ENCODE results near the gene HELZ. TPM values are rescaled to one million over a fixed set of nuclear protein-coding genes. Genes with fewer than 3 reads are reported as not detected.

Gene HELZ
- total RNA-seq, 1 experiment from 2014 or later: 40.5 TPM

DNA sequence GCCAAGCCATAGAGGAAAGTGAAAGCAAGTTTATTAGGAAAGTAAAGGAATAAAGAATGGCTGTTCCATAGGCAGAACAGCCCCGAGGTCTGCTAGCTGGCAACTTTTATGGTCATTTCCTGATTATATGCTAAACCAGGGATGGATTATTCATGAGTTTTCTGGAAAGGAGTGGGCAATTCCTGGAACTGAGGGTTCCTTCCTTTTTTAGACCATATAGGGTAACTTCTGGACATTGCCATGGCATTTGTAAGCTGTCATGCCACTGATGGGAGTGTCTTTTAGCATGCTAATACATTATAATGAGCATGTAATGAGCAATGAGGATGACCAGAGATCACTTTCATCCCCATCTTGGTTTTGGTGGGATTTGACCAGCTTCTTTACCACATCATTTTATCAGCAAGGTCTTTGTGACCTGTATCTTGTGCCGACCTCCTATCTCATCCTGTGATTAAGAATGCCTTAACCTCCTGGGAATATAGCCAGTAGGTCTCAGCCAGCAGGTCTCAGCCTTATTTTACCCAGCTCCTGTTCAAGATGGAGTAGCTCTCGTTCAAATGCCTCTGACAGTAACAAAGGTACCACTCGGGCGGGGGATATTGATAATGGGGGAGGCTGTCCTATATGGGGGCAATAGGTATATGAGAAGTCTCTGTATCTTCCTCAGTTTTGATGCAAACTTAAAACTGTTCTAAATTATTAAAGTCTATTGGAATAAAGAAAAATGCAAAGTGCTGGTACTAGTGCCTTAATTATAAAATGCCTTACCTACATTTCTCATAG, 38.9 kb upstream of the HELZ start:
- ATAC-seq (no peak), DNase-seq (ENCODE audit: low read depth, low spot score) (no peak)
- RAD21 ChIA-PET (ENCODE audit: low non-redundant PET in 1 of 2, low total read pairs in 2 of 2, uncharacterized antibody in 2 of 2, unreplicated experiment in 2 of 2): no interaction called here
- Histone ChIP-seq H3K9me2 (ENCODE audit: insufficient read depth) (no peaks in the 10 kb centered on the region), H3K4me3 (replicated peaks in 1 of 2; ENCODE audit: low read depth in 1 of 2, low read length in 2 of 2) (no peak overlapping the region), H3K27me3 (ENCODE audit: insufficient read depth, low read length) (no peaks in the 10 kb centered on the region), H3K4me1 (ENCODE audit: control insufficient read depth in 1 of 2, insufficient read depth in 2 of 2, low read length in 2 of 2) (peaks cover 3 to 22% of the 10 kb centered on the region in 2 experiments; a peak in 3 of 4 replicates), H3K79me2 (ENCODE audit: insufficient read depth, low read length) (no peaks in the 10 kb centered on the region), H3K27ac (ENCODE audit: low read depth, low read length) (no peak overlapping the region), H3K9ac (ENCODE audit: low read length) (no peak overlapping the region), H3K4me2 (ENCODE audit: low read length) (no peak overlapping the region), H4K20me1 (ENCODE audit: insufficient read depth) (no peaks in the 10 kb centered on the region), H3K36me3 (ENCODE audit: control insufficient read depth in 1 of 2, insufficient read depth in 2 of 2, low read length in 2 of 2) (no peaks in the 10 kb centered on the region), H2AFZ (ENCODE audit: low read depth, low read length, poor library complexity, severe bottlenecking) (no peak overlapping the region), H3K9me3 (ENCODE audit: control insufficient read depth in 1 of 2, insufficient read depth in 1 of 2, low read depth in 1 of 2, low read length in 2 of 2) (no peaks in the 10 kb centered on the region)
- intact Hi-C loops (cut with micrococcal nuclease): no loop called here
- CTCF ChIA-PET: interaction anchor here (1.1 kb wide), 1 partner anchor 11 kb away, joined by 6 read pairs; no protein-coding TSS in a partner anchor
- no peak for TF ChIP-seq FOSL1 (IDR thresholded peaks at IDR 0.05; ENCODE audit: low read depth)
- TF ChIP-seq CBX3 (IDR thresholded peaks at IDR 0.05; ENCODE audit: low read depth): no peak
- TF ChIP-seq POLR2AphosphoS5 (IDR thresholded peaks at IDR 0.05; ENCODE audit: low read depth, low read length): no peak
- TF ChIP-seq, protein P1, sequence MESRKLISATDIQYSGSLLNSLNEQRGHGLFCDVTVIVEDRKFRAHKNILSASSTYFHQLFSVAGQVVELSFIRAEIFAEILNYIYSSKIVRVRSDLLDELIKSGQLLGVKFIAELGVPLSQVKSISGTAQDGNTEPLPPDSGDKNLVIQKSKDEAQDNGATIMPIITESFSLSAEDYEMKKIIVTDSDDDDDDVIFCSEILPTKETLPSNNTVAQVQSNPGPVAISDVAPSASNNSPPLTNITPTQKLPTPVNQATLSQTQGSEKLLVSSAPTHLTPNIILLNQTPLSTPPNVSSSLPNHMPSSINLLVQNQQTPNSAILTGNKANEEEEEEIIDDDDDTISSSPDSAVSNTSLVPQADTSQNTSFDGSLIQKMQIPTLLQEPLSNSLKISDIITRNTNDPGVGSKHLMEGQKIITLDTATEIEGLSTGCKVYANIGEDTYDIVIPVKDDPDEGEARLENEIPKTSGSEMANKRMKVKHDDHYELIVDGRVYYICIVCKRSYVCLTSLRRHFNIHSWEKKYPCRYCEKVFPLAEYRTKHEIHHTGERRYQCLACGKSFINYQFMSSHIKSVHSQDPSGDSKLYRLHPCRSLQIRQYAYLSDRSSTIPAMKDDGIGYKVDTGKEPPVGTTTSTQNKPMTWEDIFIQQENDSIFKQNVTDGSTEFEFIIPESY (IDR thresholded peaks at IDR 0.05; ENCODE audit: extremely low read depth, insufficient replicate concordance, low read length): no peak
- no peak for TF ChIP-seq EZH2 (IDR thresholded peaks at IDR 0.05)
- no peak for TF ChIP-seq SRF (IDR thresholded peaks at IDR 0.05; ENCODE audit: low read depth)
- no peak for TF ChIP-seq TCF7L2 (IDR thresholded peaks at IDR 0.05; ENCODE audit: borderline replicate concordance, extremely low read depth, insufficient read depth, insufficient read length)
- BruUV-seq (replicated peaks): no TSS peak
- POLR2A ChIA-PET: no interaction called here
